GM04503 (cell line): Measurements from ENCODE around the gene MYL7.

ENCODE experiments used
- DNase-seq: peaks from one replicate; pipeline ENCODE4 v3.0.0-alpha.2; 2012; ENCODE audit warnings: low read depth

The MYL7 gene

GRCh38 chr7:44150466-44150832 is 9.3 kb upstream of the MYL7 start:
- no peak for DNase-seq

DNA sequence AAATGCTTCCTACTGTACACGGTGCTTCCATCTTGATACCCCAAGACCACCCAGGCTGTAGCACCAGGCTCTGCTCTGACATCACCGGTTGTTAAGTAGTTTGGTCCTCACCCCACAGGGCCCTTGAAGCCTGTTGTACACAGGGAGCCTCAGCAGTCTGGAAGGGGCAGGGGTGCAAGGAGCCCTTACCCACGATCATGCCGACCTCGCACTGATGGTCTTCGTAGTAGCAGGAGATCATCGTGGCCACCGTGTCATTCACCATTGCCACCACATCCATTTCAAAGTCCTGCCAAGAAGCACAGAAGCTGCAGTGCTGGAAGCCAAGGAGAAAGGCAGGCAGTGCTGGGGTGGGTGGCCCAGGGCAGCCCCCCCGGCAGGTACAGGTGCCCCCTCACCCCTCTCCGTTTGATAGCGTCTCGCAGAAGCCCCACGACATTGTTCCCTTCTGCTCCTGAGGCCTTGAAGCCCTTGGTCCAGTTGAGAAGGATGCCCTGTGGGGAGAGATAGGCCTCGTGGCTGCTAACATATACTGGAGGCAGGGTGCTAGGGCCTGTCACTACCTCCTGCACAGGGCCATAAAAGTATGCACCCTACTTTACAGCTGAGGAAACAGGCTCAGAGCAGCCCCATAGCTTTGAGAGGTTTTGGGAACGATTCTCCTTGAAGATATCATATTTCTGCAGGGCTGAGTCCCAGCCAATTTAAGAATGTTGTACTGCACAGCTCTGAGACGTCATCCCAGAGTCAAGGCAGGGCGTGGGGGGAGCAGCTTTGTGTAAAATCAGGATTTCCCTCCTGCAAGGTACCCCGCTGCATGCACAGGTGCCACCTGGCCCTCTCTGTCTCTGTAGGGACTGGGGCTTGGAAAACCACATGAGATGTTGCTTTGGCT is 8.7 kb upstream of the MYL7 start:
- no peak for DNase-seq

DNA sequence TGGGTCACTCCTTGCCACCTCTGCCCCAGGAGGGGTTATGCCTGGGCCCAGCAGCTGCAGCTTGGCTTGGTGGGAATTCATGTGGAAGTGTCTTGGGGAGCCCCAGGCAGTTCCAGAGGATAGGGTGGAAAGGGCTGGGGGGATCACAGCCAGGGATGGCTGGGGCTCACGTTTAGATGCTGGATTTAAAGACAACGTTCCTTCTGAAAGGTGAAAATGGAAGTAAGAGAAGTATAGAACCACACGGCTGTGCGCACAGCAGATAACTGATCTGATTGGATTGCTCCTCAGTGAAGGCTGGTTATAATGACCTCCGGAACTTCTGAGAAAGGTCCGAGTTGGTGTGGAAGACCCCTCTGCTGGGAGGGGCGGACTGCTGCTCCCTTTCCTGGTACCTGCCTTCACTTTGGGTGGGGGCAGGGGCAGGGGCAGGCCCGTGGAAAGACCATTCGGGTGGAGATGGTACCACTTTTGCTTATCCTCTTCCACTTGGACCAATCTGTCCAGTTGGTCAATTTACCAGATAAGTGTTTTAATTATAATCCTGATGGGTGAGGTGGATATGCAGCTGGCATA is 7.9 kb upstream of the MYL7 start:
- no peak for DNase-seq

- no peak for DNase-seq
Measured at GRCh38 chr7:44148166-44148565, 7.0 kb upstream of the MYL7 start.

DNA sequence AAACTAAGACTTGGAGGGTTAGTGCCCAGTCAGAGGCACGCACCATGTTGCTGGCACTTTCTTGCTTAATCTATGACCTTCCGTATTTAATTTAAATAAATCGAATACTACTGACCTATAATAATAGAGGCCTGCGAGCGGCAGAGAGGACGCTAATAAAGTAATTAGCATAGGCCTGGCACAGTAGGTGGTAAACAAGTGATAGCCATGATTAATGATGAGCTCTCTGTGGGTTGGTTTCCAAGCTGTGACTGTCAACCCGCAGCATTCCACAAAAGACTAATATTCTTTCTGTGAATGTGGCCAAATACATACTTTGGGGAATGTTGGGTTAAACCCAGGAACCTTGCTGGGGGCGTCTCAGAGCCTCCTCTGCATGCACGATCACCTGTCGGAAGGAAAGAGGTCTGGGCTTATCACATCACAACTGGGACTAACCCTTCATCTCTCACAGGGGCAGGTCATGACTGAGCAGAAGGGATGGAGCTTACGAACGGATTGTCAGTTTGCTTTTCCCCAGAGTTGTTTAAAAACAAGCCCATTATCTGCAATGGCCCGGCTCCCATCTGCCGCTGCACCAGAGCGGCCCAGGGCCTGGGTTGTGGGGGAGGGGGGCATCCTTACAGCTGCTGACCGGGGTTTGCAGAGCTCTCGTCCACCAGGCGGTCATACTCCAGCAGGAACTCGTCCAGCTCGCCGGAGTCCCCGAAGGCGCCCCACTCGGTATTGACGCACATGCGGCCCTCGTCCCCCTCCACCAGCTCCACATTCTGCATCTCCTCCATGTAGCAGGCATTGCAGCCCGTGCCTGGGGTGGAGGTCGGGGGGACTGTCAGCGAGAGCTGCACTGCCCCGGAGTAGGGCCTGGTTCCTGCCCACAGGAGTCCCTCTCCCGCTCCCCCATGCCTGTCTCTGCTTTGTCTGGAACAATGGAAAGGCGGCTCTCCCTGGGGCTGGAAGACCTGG is 6.2 kb upstream of the MYL7 start:
- no peak for DNase-seq

DNA sequence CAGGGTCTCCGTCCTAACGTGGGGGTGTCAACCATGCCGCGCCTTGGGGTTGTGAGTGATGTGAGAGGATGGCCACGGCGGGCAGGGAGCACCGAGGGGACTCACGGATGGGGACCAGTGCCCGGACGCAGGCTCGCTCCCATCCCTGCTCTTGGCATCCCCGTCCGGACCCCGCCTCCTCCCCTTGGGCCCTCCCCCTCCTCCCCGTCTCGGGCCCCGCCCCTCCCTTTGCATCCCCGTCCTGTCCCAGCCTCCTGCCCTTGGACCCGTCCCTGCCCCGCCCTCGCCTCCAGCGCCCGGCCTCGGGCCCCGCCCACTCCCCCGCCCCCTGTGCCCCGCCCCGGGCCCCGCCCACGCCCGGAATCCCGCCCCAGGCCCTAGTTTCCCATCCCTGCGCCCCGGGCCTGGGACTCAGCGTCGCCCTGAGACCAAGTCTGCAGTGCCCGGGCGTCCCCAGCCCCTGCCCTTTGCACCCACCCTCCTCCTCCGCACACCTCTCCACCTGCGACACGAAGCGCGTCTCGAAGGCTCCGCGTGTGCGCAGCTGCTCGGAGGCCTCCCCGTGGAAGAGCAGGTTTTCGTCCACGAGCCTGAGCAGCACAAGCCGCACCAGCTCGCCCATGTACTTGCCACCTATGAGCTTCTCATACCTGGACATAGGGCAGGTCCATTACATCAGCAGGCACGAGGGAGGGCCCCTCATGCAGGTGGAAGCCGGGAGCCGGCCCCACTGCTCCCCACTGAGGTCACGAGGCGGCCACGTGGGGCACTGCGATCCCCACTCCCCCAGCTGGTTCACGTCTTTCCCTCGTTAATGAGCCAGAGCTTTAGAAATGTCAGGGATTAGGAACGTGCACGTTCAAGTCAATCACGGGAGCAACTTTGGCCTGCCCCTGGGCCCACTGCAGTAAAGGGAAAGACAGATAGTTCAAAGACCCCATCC is 5.1 kb upstream of the MYL7 start:
- no peak for DNase-seq

GRCh38 chr7:44145479-44145968 is 4.4 kb upstream of the MYL7 start:
- DNase-seq = no peak

DNA sequence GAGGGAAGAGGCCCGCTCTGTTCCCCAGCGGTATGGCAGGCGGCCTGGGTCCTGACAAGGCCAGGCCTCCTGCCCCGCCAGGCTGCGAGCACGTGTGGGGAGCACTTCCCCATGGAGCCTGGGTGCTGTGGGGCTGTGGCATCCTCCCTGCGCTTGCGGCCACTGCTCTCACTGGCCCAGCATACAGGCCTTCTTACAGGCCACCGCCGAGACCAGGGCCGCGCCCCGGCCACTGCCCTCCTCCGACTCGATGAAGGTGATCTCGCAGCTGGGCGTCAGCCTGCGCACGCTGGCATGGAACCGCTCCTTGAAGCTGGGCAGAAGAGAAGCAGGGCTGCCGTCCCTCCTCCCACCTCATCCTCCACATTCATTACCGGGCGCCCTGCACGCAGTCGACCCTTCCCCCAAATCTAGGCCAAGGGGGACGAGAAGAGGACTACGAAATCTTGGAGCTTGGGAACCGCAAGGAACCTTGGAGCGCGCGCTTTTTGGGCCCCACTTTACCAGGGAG is 3.9 kb upstream of the MYL7 start:
- no peak for DNase-seq

- no peak for DNase-seq
Measured at GRCh38 chr7:44144426-44144967, 3.4 kb upstream of the MYL7 start.

DNA sequence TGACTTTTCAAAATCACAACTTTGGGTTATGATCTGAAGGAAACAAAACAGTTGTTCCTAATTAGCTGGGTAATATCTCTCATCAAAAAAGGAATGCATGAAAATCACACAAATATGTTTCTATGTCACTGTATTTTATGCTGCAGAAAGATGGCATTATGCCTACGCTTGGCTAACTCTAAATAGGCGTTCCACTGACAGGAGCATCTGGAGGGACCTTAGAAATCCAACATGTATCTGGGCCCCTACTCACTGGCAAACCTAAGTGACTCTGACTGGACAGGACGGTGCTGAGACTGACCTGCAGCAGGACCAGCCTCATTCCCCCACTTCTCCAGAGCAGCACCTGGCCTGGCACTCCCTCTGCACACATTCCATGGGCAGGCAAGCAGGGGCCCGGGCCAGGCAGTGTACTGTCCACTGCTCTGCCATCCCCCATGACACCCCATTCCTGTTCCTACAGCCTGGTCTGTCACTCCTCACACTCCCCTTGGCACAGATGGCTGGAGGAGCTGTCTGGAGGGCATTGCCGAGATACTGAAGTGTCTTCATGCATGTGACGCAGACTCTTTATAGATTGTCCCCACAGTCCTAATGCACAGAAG is 2.6 kb upstream of the MYL7 start:
- DNase-seq = no peak

GRCh38 chr7:44142028-44142427 is 896 bp upstream of the MYL7 start:
- no peak for DNase-seq

DNA sequence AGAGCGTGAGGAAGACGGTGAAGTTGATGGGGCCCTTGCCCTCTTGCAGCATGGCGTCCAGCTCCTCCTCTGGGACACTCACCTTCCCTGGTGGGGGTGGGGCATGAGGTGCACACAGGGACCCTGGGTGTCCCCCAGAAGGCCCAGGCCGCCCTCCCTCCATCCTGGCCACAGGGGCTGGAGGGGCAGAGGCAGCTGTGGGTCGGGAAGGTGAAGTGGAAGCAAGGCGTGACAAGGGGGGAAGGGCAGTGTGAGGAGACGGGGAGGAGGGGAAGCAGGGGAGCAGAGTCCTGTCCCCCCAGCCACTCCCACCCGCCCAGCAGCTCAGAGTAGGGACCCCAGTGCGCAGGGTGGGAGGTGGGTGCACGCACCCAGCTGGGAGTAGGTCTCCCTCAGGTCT is 791 bp downstream of the MYL7 start:
- DNase-seq = no peak

DNA sequence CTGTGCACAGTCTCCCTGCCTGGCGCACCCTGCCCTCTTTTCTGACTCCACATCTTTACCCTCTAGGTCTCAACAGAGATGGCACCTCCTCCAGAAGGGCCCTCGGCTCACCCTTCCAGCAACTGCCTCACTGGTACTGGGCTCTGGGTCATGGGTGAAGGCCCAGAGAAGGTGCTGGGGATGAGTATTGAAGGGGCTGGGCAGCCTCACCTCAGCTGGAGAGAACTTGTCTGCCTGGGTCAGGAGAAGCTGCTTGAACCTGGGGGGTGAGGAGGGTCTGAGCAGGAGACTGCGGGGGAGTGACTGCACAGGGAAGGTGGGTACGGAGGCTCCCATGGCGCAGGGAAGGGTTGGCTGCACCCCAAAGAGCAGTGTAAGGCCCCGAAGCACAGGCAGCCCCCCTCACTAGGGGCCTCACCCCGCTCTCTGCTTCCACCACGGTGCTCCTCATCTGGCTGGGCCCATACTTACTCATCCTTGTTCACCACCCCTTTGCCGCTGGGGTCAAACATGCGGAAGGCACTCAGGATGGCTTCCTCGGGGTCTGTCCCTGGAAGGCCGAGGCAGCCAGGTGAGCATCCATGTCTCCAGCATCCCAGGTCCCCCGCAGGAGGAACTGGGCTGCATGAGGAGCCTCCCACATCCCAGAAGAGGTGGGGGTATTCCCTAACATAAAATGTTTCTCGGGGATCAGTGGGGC is 1.7 kb downstream of the MYL7 start:
- no peak for DNase-seq

- DNase-seq = no peak
Measured at GRCh38 chr7:44138698-44139097, 2.4 kb downstream of the MYL7 start.

- no peak for DNase-seq
Measured at GRCh38 chr7:44136731-44137130, 4.4 kb downstream of the MYL7 start.

DNA sequence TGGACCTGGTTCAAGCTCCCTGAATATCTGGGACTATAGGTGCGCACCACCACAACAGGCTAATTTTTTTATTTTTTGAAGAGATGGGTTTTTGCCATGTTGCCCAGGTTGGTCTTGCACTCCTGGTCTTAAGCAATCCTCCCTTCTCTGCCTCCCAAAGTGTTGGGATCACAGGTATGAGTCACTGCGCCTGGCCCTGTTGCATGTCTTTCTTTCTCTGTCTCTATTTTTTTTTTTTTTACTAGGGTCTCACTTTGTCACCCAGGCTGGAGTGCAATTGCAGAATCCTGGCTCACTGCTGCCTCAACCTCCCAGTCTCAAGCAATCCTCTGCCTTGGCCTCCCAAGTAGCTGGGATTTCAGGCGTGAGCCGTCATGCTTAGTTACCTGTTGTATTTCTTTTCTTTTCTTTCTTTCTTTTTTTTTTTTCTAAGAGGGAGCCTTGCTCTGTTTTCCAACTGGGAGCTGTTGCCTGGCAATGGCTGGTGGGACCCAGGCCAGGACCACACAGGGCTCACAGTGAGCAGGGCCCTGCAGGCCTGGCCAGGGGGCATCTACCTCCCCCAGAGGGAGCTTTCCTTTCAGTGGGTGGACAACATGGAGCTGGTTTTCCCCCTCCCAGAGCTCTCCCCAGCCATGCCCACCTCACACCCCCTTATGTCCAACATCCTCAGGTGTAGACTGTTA is 6.0 kb downstream of the MYL7 start:
- no peak for DNase-seq

DNA sequence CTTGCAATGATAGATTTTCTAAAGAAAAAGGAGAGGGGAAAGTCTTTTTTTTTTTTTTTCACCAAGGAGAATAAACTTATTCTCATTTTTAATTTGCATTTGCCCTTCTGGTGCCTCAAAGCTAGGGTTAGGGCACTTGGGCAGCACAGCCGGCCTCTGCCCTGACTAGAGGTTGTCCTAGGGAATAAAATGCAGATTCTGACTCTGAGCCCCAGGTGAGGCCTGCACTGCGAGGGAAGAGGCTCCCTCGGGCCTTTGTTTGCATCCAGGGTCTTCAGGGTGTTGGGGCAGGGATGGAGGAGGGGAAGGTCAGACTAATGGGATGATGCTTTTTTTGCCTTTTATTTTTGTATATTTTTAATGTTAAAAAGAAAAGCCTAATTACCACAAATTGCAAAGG is 7.8 kb downstream of the MYL7 start:
- no peak for DNase-seq

DNA sequence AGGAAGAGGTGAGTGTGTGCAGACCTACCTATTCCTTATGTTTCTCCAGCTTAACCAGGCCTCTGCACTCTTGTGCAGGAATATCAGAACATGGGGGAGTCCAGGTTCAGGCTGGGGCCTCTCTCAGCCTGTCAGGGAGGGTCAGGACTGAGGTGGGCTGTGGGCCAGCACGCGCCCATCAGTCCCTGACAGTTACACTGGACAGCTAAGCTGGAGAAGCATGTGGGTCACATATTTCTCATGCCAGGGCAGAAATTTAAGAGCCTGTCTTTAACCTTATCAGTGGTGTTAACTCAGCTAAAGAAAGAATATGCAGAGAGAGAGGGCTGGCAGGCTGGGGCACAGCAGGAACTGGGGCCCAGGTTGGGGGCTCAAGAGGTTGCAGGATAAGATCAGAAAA is 9.1 kb downstream of the MYL7 start:
- no peak for DNase-seq
